Transverse colon (tissue), 3 donors: Measurements from ENCODE around the gene CMTM6.

Experiments
- CTCF ChIP-seq, 5 experiments: fragments of 200-600 bp in 3 of 5; fragments of 450-650 bp in 2 of 5; sonication (generic) in 3 of 5; IDR thresholded peaks; 1 replicate in 2 of 5; 2 replicates in 3 of 5; pipeline ENCODE4 v1.5.1; 2016 to 2017; ENCODE audit warnings: antibody characterized with exemption in 5 of 5, inconsistent platforms in 3 of 5, mild to moderate bottlenecking in 2 of 5, moderate library complexity in 1 of 5
- POLR2A ChIP-seq: fragments of 450-650 bp; IDR thresholded peaks from one replicate; pipeline ENCODE4 v1.6.1; 2016; ENCODE audit warnings: antibody characterized with exemption, mild to moderate bottlenecking, moderate library complexity

GRCh38 chr3:32435911-32436815 lies 66.5 kb downstream of the CMTM6 start:
- TF ChIP-seq POLR2A (no peak), CTCF (IDR thresholded peaks at IDR 0.05) (no peak)
